Left colon (tissue), 2 donors: ENCODE data around the gene IGFBP2. TPM values are rescaled to one million over a fixed set of nuclear protein-coding genes. Genes with fewer than 3 reads are reported as not detected.
A peak's percentile ranks its signal among the peaks of the same experiment; 100 is the strongest.
"Not testable (repeated sequence)": the region's sequence is repeated elsewhere in the genome, so short reads cannot be mapped to it uniquely, and the experiment has no call there.

Experiments used
- ATAC-seq: fragments of 200-7000 bp; cut with Tn5 transposase; one replicate; pipeline ENCODE4 v1.9.1; 2020; ENCODE audit warnings: mild to moderate bottlenecking, moderate library complexity
- DNase-seq, 2 donors: peaks; one replicate each; pipeline ENCODE4 v3.0.0-alpha.2; 2020
- intact Hi-C, 2 donors: fragments of 100-400 bp; cut with DNase I in 1 of 2; cut with micrococcal nuclease in 1 of 2; formaldehyde crosslinking; loops; one replicate each; pipeline versions ENCODE4 v1.11.2 to v1.14.0; 2022; cut with DNase I, micrococcal nuclease
- long read RNA-seq: library from polyadenylated mRNA; unstranded; transcript quantifications from one replicate; pipeline ENCODE4 v2.0.0, GENCODE V29; 2021
- total RNA-seq, 2 donors: library from RNA; stranded (reverse); fragmentation: NEBNext Ultra II Directional; extraction: Animal tissue kit (Norgen Biotek cat#: 25700); gene quantifications; one replicate each; pipeline ENCODE4 v1.2.1, GENCODE V29; 2021
- donor health status: DM: no; HTN: no; CAD: no.
- donor health status: DM: yes; HTN: yes; CAD: no.

IGFBP2 gene, protein sequence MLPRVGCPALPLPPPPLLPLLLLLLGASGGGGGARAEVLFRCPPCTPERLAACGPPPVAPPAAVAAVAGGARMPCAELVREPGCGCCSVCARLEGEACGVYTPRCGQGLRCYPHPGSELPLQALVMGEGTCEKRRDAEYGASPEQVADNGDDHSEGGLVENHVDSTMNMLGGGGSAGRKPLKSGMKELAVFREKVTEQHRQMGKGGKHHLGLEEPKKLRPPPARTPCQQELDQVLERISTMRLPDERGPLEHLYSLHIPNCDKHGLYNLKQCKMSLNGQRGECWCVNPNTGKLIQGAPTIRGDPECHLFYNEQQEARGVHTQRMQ
- 100 to 1,000 TPM; 120 to 143 TPM for total RNA-seq
- long read RNA-seq, transcript IGFBP2-201 (4 exons, 1,439 nt): major isoform, 179 of 185 reads
- long read RNA-seq, partial matches to known transcripts: 3 of 185 reads
- long read RNA-seq, other reads (novel, unspliced or antisense): 3 of 185 reads

DNA sequence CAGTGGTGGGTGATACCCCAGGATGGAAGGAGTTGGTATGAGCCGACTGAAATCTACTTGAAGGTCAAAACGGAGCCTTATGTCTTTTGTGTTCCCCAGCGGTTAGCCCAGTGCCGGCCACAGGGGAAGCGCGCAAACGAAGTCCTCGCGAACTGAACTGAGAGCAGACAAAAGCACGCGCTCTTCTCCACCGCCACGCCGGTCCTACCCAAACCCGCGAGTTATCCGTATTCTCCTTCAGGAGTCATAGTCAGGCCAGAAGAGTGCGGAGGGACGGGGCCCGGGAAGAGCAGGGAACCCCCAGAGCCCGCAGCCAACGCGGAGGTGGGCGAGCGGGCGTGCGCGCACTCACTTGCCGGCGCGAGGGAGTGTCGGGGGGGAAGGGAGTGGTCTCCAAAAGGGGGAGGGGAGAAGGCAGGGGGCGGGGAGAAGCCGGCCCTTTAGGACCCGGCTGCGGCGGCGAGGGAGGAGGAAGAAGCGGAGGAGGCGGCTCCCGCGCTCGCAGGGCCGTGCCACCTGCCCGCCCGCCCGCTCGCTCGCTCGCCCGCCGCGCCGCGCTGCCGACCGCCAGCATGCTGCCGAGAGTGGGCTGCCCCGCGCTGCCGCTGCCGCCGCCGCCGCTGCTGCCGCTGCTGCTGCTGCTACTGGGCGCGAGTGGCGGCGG, at the start of gene IGFBP2:
IGFBP2 (plus strand) TSS at position 469 of the 664 bp plus-strand sequence; CDS start at position 573, 104 bp downstream.
- ATAC-seq (peak; percentile 38), DNase-seq (peak; percentile 44 to 59)
- intact Hi-C loops: no loop called here

DNA sequence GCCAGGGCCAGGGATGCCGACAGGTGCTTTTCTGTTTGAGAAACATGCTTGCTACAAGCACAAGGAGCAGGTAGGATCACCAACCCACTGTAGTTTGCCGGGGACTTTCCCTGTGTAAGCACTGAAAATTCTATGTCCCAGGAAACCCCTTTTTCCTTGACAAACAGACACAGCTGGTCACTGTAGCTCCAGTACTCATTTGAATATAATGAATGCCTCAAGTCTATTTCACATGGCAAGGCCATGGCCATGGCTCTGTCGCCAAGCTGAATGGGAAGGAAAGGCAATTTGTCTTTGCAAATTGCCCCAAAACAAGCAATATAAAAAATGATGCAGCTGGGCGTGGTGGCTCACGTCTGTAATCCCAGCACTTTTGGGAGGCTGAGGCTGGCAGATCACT, 49.6 kb upstream of the IGFBP2 start:
- DNase-seq: no peak
- intact Hi-C loops: no loop called here

DNA sequence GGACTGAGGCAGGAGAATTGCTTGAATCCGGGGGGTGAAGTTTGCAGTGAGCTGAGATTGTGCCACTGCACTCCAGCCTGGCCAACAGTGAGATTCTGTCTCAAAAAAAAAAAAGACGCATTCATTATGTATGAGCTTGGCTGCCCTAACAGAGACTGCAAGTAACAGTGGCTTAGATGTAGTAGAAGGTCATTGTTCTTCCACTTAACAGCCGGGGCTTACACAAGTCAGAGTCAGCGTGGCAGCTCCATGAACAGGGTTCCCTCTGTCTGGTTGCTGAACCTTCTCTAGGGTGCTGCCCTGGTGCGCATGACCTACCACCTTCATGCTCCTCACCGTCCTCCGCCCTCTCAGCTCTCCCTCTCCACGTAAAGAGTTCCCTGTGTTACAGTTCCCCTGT, 49.1 kb upstream of the IGFBP2 start:
- ATAC-seq (no peak), DNase-seq (no peak)
- intact Hi-C loops: no loop called here

More for the DNA sequence above, 49.6 kb upstream of the IGFBP2 start:
- no peak for ATAC-seq

DNA sequence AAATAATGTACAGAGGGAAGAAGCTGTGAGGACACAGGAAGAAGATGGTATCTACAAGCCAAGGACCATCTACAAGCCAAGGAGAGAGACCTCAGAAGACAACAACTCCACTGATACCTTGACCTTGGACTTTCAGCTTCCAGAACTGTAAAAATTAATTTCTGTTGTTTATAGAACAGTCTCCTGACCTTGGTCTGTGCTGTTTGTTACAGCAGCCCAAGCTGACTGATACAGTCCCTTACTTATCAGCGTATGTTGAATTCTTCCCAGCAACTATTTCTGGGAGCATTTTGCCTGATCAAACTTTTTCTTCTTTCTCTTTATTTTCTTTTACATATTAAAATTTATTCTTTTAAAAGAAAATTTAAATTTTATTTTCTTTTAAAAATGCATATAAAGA, 47.8 kb upstream of the IGFBP2 start:
- ATAC-seq (no peak), DNase-seq (no peak)
- intact Hi-C loops: no loop called here

- DNase-seq: no peak
- no peak for ATAC-seq
- intact Hi-C loops: no loop called here
Measured at GRCh38 chr2:216588861-216589710, 44.1 kb upstream of the IGFBP2 start.

GRCh38 chr2:216589791-216590190, 43.4 kb upstream of the IGFBP2 start:
- intact Hi-C loops: no loop called here
- ATAC-seq: no peak
- DNase-seq: no peak

DNA sequence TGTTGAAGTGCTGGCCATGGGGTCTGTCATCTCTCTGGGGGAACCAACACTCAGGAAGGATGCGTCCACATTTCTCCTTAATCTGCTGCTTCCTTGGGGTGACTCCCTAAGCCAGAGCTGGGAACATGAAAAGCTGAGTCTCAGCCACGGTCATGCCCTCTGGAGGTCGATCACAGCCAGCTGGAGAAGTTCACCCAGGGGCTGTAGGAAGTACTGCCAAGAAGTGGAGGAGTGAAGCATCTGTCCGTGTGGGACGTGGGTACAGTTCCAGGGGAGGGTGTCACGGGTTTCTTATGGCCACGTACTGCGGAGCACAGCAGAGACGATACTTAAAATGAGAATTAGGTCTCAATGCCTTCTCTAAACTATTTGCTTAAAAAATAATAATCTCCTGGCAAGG, 42.4 kb upstream of the IGFBP2 start:
- ATAC-seq (no peak), DNase-seq (no peak)
- intact Hi-C loops: no loop called here

DNA sequence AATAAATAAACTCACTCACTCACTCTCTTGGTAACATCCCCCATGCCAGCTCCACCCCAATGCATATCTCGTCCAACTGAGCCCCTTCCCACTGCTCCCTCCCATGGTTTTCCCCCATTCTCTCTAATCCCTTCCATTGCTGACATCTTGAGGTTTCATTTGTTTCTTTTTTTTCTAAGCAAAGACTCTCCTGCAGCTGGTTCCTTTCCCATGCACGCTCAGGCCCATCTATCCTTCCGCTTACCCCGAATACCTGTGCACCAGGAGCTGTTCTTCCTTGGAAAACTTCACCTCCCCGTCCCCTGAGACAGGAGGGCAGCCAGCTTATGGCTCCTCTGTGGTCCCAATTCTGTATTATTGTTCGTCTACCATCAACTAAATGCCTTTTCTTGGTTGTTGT, 41.7 kb upstream of the IGFBP2 start:
- DNase-seq (no peak), ATAC-seq (no peak)
- intact Hi-C loops: no loop called here

- intact Hi-C loops: no loop called here
- DNase-seq (no peak), ATAC-seq (no peak)
Measured at GRCh38 chr2:216594081-216594480, 39.1 kb upstream of the IGFBP2 start.

DNA sequence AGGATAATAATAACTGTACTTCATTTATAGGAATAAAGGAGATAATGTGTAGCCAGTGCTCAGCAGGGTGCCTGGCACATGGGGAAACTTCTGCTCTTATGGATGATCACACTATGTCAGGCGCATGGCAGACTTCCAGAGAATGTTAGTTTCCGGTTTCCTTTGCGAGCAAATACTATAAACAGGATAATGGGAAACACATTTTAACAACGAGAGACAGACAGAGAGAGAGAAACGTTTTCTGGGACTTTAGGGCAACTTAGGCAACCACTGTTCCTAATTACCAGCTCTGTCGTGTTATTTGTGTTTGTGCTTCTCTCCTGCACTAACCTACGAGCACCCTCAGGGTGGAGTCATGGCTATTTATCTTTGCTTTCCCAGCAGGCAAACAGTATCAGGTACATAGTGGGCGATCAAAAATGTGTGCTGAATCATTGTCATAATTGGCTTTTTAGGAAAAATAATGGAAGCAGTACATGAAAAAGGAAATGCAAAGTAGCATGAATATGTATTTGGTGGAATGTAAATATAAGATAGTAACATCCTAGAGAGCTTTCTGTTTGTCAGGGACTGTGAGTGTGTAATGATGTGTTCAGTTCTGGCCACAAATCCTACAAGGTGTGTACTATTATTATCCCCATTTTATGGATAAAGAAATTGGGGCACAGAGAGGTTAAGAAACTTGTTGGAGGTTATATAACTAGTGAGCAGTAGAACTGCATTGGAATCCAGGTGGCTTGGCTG, 36.8 kb upstream of the IGFBP2 start:
- intact Hi-C loops: no loop called here
- DNase-seq (peak in 1 of 2 donors; percentile 20), ATAC-seq (peak; percentile 48)

DNA sequence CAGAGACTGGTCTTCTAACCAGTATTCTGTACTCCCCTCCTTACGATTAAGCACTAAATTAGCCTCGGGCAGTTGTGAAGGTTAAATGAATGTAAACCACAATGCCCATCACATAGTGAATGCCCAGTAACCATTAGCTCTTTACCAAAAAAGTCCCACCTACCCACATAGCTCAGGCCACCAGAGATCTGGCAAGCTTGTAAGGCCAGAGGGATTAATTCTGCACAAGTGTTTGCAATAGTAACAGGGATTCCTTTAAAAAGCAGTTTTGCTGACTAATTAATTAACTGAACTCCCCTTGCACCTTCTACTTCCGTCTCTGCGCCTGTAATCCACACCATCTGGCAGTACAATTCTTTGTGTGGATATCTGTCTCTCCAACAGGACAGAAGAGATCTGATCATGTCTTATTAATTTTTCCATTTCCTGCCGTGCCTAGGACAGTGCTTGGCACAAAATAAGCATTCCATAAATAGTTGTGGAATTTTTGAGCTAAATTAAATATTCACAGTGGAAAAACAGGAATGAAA, 36.2 kb upstream of the IGFBP2 start:
- no peak for DNase-seq
- no peak for ATAC-seq
- intact Hi-C loops: no loop called here

GRCh38 chr2:216597825-216598224, 35.4 kb upstream of the IGFBP2 start:
- DNase-seq, ATAC-seq, intact Hi-C loops: not testable (repeated sequence)

DNA sequence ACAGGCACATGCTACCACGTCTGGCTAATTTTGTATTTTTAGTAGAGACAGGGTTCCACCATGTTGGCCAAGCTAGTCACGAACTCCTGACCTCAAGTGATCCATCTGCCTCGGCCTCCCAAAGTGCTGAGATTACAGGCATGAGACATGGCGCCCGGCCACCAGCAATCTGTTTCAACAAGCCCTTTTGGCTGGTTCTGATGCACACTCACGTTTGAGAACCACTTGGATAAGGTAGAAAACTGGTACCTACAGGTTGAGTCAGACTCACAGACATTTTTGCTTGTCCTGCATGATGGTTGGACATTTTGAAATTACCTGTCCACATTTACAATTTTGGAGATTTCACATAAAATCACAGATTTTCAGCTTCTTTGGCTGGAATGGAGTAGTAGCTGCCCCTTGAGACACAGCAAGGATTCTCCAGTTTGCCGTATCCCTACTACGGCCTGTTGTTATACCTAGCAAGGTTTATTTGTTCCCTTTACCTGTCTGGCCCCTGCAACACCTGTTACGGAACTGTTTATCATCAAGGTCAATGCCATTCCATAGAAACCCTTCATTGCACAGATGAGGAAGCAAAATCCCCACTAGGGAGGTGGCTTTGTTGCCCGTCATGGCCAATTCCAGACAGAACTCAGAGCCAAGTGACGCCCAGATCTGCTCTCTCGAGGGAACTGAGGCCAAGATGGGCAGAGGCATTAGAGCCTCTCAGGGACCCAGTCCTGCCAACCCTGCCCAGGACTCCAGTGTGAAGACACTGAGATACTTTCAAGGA, 31.4 kb upstream of the IGFBP2 start:
- ATAC-seq: no peak
- intact Hi-C loops: no loop called here

DNA sequence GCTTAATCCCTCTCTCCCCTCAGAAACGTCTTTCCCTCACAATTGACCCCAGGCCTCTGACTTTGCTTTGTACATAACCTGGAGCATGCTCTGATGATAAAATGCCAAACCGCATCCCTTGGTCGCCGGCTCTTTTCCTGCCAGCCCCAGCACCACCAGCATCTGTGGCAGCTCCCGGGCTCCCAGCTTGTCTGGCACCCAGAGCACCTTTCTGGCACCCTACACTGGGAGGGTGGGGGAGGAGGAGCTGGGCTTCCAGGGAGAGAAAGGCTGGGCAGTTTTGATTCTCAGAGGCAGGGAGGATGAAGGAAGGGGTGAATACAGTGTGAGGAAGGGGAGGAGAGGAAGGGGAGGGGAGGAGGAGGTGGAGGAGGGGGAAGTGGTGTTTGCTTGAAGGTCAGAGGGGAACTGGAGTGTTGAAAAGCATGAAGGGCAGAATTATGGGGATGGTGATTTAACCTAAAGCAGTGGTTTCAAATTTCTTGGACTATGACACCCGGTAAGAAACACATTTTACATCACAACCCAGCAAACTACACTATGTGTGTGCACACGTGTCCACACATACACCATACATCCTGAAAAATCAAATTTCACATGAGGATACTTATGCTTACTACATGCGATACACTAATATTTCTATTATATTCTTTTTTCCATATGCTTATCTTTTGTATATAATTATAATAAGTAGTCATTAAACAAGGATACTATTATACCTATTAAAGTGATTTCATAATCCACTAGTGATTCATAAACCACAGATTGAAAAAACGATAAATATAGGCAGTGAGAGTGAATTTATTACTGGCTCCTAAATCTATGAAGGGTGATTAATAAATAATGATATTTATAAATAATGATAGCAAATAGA, 30.0 kb upstream of the IGFBP2 start:
- intact Hi-C loops: no loop called here
- DNase-seq: no peak
- ATAC-seq: no peak

More for the DNA sequence above, 31.4 kb upstream of the IGFBP2 start:
- no peak for DNase-seq

- DNase-seq: no peak
- no peak for ATAC-seq
- intact Hi-C loops: no loop called here
Measured at GRCh38 chr2:216603884-216604245, 29.4 kb upstream of the IGFBP2 start.

- intact Hi-C loops: no loop called here
- DNase-seq (no peak), ATAC-seq (no peak)
Measured at GRCh38 chr2:216604458-216604857, 28.8 kb upstream of the IGFBP2 start.
